ENCODE results near the gene CCDC194.

DNA sequence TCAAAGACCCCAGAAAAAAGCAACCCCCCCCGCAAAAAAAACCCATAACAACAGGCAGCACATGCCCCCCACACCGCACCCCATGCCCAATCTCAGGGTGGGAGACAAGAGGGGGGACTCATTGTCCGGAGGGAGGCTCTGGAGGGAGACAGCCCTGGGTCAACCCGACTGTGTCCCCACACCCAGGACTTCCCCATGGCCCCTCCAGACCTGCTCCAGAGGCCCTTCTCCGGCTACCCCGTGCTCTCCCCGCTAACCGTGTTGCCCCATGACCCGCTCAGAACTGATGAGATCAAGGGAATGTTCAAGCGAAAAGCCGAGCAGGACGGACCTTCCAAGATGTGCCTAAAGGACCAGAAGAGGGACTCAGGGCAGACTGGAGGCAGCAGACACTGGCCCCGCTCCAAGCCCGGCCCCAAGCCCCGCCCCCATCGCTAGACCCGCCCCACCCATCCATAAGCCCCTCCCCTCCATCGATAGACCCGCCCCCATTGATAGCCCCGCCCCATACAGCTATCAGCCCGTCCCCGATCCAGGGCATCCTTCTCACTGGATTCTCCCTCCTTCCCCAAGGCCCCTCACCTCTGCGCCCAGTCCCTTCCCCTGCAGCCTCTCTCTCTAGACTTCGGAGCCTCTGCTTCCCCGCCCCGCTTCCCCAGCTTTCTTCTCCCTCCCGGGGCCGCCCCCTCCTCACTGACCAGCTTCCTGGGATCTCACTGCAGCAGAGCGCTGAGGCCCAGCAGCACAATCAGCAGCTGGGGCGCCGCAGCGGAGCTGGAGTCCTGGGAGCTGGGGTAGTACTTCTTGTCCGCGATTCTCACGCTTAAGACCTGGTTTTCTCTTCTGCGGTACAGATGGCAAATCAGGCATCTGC, 9.2 kb upstream of the CCDC194 start:
- TF ChIP-seq CTCF (IDR thresholded peaks at IDR 0.05) (no peak), POLR2AphosphoS5 (IDR thresholded peaks at IDR 0.05) (no peak), POLR2A (IDR thresholded peaks at IDR 0.05) (no peak)
